Body of pancreas (tissue), 4 donors: ENCODE data around the gene SPTSSB.

Experiments
- POLR2A ChIP-seq, 3 donors: fragments of 450-650 bp; IDR thresholded peaks; one replicate each; pipeline ENCODE4 v1.6.1; 2016; ENCODE audit warnings: antibody characterized with exemption in 3 of 3, mild to moderate bottlenecking in 2 of 3
- TF ChIP-seq, protein P1 (sequence below), 7 experiments: fragments of 450-650 bp in 4 of 7; fragments of 200-600 bp in 3 of 7; sonication (generic) in 3 of 7; IDR thresholded peaks; one replicate each; pipeline ENCODE4 v1.5.1; 2016 to 2019; ENCODE audit warnings: antibody characterized with exemption in 7 of 7

DNA sequence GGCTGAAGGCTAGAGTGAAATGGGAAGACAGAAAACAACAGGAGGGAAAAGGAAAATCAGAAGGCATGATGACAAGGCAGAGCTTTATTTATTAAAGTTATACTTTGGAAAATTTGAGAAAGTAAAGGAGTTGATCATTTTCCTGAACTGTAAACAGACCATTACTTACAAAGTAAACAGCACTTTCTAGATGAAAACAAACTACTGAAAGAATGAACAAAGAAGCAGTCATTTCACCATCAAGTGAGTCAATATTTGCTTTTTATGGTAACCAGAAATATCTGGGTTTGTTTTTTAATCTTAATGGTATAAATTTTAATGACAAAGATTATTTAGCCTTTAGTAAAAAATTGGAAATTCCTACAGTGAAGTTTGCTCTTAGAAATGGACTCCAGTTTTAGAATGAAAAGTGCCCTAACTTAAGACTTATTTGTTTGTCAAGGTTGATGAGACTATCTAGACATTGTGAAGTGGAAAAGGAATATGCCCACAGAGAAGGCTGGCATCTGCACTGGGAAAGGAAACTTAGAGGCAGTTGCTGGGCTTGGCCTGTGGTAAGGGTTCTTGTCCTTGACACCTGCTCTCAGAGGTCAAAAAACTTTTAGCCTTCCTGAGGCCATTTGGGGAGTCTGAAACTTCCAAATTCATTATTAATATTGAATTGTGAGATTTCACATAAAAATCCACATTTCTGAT is 47.2 kb downstream of the SPTSSB start:
- TF ChIP-seq, protein P1, sequence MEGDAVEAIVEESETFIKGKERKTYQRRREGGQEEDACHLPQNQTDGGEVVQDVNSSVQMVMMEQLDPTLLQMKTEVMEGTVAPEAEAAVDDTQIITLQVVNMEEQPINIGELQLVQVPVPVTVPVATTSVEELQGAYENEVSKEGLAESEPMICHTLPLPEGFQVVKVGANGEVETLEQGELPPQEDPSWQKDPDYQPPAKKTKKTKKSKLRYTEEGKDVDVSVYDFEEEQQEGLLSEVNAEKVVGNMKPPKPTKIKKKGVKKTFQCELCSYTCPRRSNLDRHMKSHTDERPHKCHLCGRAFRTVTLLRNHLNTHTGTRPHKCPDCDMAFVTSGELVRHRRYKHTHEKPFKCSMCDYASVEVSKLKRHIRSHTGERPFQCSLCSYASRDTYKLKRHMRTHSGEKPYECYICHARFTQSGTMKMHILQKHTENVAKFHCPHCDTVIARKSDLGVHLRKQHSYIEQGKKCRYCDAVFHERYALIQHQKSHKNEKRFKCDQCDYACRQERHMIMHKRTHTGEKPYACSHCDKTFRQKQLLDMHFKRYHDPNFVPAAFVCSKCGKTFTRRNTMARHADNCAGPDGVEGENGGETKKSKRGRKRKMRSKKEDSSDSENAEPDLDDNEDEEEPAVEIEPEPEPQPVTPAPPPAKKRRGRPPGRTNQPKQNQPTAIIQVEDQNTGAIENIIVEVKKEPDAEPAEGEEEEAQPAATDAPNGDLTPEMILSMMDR (IDR thresholded peaks at IDR 0.05), result no peak
- no peak for TF ChIP-seq POLR2A (IDR thresholded peaks at IDR 0.05)
